ENCODE measurements around the gene PSMF1.
A peak's percentile ranks its signal among the peaks of the same experiment; 100 is the strongest.
"Not testable (repeated sequence)": the region's sequence is repeated elsewhere in the genome, so short reads cannot be mapped to it uniquely, and the experiment has no call there.

The PSMF1 gene

GRCh38 chr20:1122388-1123315, 4.2 kb downstream of the PSMF1 start:
- DNase-seq = peak; percentile 27

GRCh38 chr20:1123666-1124065, 5.3 kb downstream of the PSMF1 start:
- DNase-seq = no peak

GRCh38 chr20:1124421-1124820, 6.0 kb downstream of the PSMF1 start:
- no peak for DNase-seq

GRCh38 chr20:1125277-1125676, 6.9 kb downstream of the PSMF1 start:
- no peak for DNase-seq

GRCh38 chr20:1127840-1128239, 9.4 kb downstream of the PSMF1 start:
- no peak for DNase-seq

DNA sequence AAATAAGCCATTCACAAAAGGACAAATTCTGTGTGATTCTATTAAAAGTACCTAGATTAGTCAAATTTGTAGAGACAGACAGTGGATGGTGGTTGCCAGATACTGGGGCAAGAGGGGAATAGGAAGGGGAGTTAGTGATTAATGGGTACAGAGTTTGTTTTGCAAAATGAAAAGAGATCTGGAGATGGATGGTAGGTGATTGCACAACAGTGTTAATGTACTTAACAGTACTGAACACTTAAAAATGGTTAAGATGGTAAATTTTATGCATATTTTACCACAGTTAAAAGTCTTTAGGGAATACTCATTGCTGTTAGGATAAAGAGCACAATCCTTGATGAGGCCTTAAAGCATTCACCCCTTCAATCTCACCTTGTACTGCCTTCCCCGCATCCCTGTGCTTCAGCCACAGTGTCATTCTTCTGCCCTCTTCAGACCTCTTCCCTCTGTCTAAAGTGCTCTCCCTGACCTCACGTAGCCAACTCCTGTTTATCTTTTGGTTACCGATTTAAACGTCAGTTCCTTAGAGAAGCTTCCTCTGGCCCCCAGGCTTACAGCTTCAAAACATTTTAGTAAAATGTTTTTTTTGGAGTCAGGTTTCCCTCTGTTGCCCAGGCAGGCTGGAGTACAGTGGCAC, 11.8 kb downstream of the PSMF1 start:
- no peak for DNase-seq

DNA sequence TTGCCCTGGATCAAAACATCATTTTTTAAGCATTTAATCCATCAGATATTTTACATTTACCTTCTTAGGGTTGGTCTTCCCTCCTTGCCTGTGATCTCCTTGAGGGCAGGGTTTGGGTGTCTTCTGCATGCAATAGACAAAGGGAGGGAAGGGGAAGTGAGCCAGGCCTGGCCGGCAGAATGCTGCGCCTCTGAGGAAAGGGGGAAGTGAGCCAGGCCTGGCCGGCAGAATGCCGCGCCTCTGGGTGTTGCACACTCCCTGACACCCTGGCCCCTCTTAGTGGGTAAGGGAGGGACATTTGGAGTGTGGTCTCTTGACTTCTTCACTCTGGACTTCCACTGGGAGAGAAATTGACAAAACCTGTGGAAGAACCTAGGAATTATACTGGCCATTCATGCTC, 12.4 kb downstream of the PSMF1 start:
- no peak for DNase-seq

DNA sequence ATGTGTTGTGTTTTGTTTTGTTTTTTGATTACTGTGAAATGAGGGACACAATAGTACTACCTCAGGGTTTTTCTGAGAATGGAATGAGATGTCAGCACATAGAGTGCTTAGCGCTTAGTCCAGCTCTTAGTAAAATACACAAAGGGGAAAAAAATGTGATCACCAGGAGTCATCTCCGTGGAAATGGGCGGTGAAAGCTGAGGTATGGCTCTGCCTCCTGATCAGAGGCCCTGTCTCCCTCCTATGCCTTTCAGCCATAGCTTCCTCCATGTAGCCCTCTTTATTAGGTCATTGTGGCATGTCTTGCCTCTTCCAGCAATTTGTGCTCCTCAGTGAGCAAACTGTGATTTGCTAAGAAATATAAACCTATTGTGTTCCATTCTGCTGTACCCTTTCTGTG, 13.0 kb downstream of the PSMF1 start:
- DNase-seq = no peak

DNA sequence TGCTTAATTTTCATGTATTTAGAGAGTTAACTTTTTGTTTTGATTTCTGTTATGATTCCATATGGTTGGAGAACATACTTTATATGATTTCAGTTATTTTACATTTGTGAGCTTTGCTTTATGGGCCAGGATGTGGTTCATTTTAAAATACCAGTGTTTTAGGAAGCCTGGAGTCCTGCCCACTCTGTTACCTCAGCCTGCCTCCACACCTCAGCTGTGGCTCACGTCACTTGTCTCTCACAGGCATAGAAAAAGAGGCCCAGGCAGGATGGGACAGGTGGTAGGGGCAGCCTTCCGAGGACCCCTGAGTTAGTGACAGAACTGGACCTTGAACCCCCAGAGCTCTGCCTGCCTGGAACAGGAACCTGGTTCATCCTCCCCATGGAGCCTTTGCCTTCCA, 16.0 kb downstream of the PSMF1 start:
- DNase-seq = no peak

GRCh38 chr20:1134836-1135235, 16.4 kb downstream of the PSMF1 start:
- DNase-seq = no peak

GRCh38 chr20:1137236-1137635, 18.8 kb downstream of the PSMF1 start:
- DNase-seq = no peak

GRCh38 chr20:1144401-1145172, 26.2 kb downstream of the PSMF1 start:
- no peak for DNase-seq

DNA sequence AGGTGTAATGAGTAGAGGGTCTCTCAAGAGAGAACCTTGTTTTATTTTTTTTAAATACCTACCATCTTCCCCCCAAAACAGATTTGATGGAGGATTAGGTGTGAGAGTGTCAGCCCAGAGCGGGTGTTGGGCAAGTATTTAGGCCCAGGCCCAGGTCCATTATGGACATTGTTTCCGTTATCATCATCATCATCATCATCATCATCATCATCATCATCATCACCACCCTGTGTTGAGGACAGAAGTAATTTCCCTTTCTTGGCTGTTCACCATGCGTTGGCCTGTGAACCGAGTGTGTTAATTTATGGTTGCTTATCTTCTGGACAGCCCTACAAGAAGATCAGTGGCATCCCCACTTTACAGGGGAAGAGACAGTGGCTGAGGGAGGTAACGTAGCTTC, 28.6 kb downstream of the PSMF1 start:
- no peak for DNase-seq

- DNase-seq = not testable (repeated sequence)
These were observed 31.4 kb downstream of the PSMF1 start for GRCh38 chr20:1149812-1150211.

DNA sequence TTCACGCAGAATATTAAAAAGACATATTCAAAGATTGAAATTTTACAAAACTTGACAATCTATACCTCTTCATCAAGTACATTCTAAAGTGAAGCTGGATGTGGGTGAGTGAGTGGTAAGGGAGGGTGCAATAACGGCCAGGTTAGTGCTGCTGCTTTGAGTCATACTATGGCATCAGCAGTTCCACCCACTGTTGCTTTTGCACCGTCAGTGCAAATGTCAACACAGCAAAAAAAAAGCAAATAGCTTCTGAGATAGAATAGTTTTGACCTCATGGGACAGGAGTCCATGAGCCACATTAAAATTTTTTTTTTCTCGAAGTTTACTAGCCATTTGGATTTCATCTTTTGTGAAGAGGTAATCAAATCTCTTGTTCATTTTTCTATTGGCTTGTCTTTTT, 31.8 kb downstream of the PSMF1 start:
- no peak for DNase-seq

DNA sequence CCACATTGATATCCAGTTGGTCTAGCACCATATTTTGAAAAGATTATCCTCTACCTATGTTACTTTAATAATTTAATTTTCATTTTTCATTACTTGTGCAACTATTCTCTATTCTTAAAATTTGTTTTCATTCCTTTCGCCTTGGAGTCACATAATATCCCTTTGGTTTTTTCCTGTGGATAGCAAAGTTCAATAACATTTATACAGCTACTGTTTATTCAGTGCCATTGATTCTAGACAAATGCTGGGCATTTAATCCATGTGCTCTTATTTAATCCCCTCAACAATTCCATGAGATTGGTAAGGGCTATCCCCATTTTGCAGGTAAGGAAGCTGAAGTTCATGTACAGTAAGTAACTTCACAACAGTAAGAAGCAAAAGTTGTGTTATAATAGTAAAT, 32.6 kb downstream of the PSMF1 start:
- no peak for DNase-seq

DNA sequence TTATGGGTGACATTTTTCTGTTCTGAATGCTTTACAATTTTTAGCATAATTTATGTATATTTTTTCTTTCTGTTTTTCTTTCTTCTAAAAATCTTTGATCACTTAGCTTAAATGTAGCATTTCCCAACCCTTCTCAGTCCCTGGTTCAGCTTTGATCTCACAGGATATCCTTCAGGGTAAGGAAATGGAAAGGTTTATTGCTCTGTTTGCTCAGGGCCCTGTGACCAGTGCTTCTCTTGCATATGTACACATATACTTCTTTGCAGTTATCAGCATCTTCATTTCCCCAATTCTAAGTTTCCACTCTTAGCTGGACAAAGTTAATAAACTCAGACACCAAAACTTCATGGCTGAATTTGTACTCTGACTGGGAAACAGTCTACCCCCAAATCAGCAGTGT, 35.8 kb downstream of the PSMF1 start:
- DNase-seq = no peak

DNA sequence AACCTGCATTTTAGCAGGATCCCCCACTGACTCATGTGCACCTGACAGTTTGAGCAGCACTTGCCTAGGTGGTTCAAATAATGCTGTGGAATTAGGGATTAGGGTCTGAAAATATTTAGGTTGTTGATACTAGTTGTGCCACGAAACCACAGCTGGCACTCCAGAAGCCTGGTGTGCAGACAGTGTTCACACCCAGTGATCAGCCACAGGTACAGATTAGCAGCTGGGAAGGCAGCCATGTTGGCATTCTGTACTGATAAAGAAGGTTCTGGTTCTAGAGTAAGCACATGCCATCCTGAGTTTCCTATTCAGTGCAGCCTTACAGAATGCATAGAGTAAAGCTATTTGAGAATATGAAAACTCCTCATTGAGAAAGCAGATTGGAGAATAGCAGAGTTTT, 36.3 kb downstream of the PSMF1 start:
- no peak for DNase-seq

DNA sequence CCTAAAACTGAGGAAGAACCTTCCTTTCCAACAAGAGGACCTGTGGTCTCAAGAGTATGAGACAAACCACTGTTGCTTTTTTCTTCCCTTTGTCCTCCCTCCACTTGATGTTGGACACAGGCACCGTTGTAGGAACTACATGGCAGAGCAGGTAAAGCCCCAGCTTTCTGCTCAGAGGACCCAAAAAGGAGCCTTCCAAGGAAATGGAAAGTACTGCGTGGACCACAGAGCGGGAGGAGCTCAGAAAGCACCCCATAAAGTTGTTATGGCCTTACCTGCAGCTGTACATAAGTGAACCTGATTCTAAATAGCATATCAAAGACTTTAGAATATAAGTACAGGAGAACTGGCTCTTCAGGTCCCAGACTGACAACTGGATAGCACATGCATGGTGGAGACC, 36.9 kb downstream of the PSMF1 start:
- DNase-seq = no peak

DNA sequence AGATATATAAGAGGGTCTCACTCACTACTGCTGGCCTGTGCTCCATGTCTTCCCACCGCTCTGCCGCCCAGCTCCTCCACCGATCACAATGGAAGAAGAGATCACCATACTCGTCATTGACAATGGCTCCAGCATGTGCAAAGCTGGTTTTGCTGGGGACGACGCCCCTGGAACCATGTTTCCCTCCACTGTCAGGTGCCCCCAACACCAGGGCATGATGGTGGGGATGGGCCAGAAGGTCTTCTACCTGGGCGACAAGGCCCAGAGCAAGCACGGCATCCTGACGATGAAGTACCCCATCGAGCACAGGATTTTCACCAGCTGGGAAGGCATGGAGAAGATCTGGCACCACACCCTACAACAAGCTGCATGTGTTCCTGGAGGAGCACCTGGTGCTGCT, 42.1 kb downstream of the PSMF1 start:
- DNase-seq = no peak

- DNase-seq = no peak
These were observed 42.6 kb downstream of the PSMF1 start for GRCh38 chr20:1160991-1161390.

GRCh38 chr20:1163105-1163504, 44.7 kb downstream of the PSMF1 start:
- DNase-seq = no peak

DNA sequence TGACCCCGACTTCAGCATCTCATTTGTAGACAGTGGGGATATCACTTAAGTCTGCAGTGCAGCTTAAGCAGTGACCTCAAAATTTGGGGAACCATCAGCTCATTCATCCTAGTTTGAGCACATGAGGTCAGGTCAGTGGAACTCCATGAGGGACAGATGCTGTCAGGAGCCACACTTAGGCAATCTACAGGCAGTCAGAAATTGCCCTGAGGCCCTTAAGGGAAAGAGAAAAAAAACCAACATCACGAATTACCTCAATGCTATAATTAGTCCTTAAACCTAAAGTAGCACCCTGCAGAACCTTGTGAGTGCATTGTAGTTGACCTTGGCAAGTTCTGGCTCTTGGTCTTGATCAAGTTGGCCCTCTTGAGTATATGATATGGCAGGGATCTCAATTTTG, 45.3 kb downstream of the PSMF1 start:
- DNase-seq = no peak

- DNase-seq = no peak
These were observed 46.5 kb downstream of the PSMF1 start for GRCh38 chr20:1164871-1165270.

All from NCI-H1105 treated with DMSO at 0.1 percent for 48 hours (cell line).